Neural progenitor cell (in vitro differentiated cells): ENCODE measurements around the gene CCDC167. TPM values are rescaled to one million over a fixed set of nuclear protein-coding genes. Genes with fewer than 3 reads are reported as not detected.
A peak's percentile ranks its signal among the peaks of the same experiment; 100 is the strongest.

Source experiments
- DNase-seq: peaks from one replicate; pipeline ENCODE4 v3.0.0-alpha.2; 2016; ENCODE audit warnings: low spot score
- H2AFZ ChIP-seq: fragments of 200-600 bp; sonication (generic); replicated peaks from 2 replicates; pipeline ENCODE4 v1.6.1; 2016; ENCODE audit warnings: antibody characterized with exemption
- H3F3A ChIP-seq: fragments of 200-600 bp; sonication (generic); 2 replicates; pipeline ENCODE4 v1.6.1; 2016; ENCODE audit warnings: antibody characterized with exemption, low read depth
- H3K27ac ChIP-seq: fragments of 200-600 bp; sonication (generic); 2 replicates; pipeline ENCODE4 v1.5.1; 2016; ENCODE audit warnings: mild to moderate bottlenecking
- H3K27me3 ChIP-seq: fragments of 200-600 bp; sonication (generic); 2 replicates; pipeline ENCODE4 v1.6.1; 2016; ENCODE audit warnings: mild to moderate bottlenecking, moderate library complexity
- H3K36me3 ChIP-seq: fragments of 200-600 bp; sonication (generic); 2 replicates; pipeline ENCODE4 v1.5.1; 2016
- H3K4me1 ChIP-seq: fragments of 200-600 bp; sonication (generic); 2 replicates; pipeline ENCODE4 v1.6.1; 2016; ENCODE audit warnings: mixed run types
- H3K4me2 ChIP-seq: fragments of 200-600 bp; sonication (generic); 2 replicates; pipeline ENCODE4 v1.6.1; 2016
- H3K4me3 ChIP-seq: fragments of 200-600 bp; sonication (generic); 2 replicates; pipeline ENCODE4 v1.5.1; 2016
- H3K79me2 ChIP-seq: fragments of 200-600 bp; sonication (generic); 2 replicates; pipeline ENCODE4 v1.6.1; 2016; ENCODE audit warnings: low read depth
- H3K9ac ChIP-seq: fragments of 200-600 bp; sonication (generic); 2 replicates; pipeline ENCODE4 v1.6.1; 2016
- H3K9me3 ChIP-seq: fragments of 200-600 bp; sonication (generic); 2 replicates; pipeline ENCODE4 v1.5.1; 2016; ENCODE audit warnings: low read depth
- H4K20me1 ChIP-seq: fragments of 200-600 bp; sonication (generic); 2 replicates; pipeline ENCODE4 v1.6.1; 2016; ENCODE audit warnings: low read depth
- H3K27ac Mint-ChIP-seq: 3 replicates; pipeline ENCODE4 v1.8.0; 2021; ENCODE audit warnings: mixed read lengths
- H3K27me3 Mint-ChIP-seq: 2 replicates; pipeline ENCODE4 v1.8.0; 2022; ENCODE audit warnings: low read depth, mild to moderate bottlenecking, inconsistent platforms, moderate library complexity, mixed read lengths; ENCODE audit not compliant: insufficient read depth
- H3K36me3 Mint-ChIP-seq: 3 replicates; pipeline ENCODE4 v1.8.0; 2021; ENCODE audit warnings: mixed read lengths
- H3K4me1 Mint-ChIP-seq: 3 replicates; pipeline ENCODE4 v1.8.0; 2021; ENCODE audit warnings: mixed read lengths
- H3K4me3 Mint-ChIP-seq: 3 replicates; pipeline ENCODE4 v1.8.0; 2021; ENCODE audit warnings: mild to moderate bottlenecking, moderate library complexity, mixed read lengths
- H3K9me3 Mint-ChIP-seq: 3 replicates; pipeline ENCODE4 v1.8.0; 2020; ENCODE audit warnings: mixed read lengths
- CTCF ChIP-seq: fragments of 200-600 bp; sonication (generic); IDR thresholded peaks from 2 replicates; pipeline ENCODE4 v1.5.1; 2017; ENCODE audit warnings: antibody characterized with exemption, mild to moderate bottlenecking
- EZH2 ChIP-seq: fragments of 200-600 bp; sonication (generic); IDR thresholded peaks from 2 replicates; pipeline ENCODE4 v1.6.1; 2017; ENCODE audit warnings: antibody characterized with exemption, mild to moderate bottlenecking, moderate library complexity
- EZH2phosphoT487 ChIP-seq: fragments of 200-600 bp; sonication (generic); IDR thresholded peaks from 2 replicates; pipeline ENCODE4 v1.6.1; 2017; ENCODE audit warnings: antibody characterized with exemption
- total RNA-seq: library from RNA; depleted of rRNA; stranded (reverse); fragments of >200 nt; gene quantifications from 2 replicates; pipeline ENCODE4 v1.2.3, GENCODE V29; 2015; ENCODE audit warnings: low replicate concordance

The CCDC167 gene
- total RNA-seq, 1 donor from 2014 or later = 30.4 TPM

- Histone ChIP-seq H3K9me3 (no peaks in the 10 kb centered on the region), H3K79me2 (no peaks in the 10 kb centered on the region), H4K20me1 (no peaks in the 10 kb centered on the region), H3K36me3 (no peaks in the 10 kb centered on the region), H2AFZ (no peak overlapping the region), H3K4me1 (peaks cover 37% of the 10 kb centered on the region), H3K27me3 (peaks cover 45% of the 10 kb centered on the region), H3K27ac (no peak overlapping the region), H3K9ac (no peak overlapping the region), H3F3A (peaks cover 37% of the 10 kb centered on the region), H3K4me3 (no peak overlapping the region), H3K4me2 (peak overlapping the region; percentile 36)
- peaks cover 30% of the 10 kb centered on the region for H3K27me3 Mint-ChIP-seq
- peak overlapping the region; percentile 48 for H3K4me3 Mint-ChIP-seq
- H3K27ac Mint-ChIP-seq = no peak overlapping the region
- TF ChIP-seq EZH2 (no peak), EZH2phosphoT487 (no peak), CTCF (no peak)
- peaks cover 61% of the 10 kb centered on the region for H3K4me1 Mint-ChIP-seq
- H3K9me3 Mint-ChIP-seq = no peaks in the 10 kb centered on the region
- H3K36me3 Mint-ChIP-seq = no peaks in the 10 kb centered on the region
- DNase-seq = no peak
Measured at GRCh38 chr6:37539171-37540028, 39.7 kb upstream of the CCDC167 start.

- DNase-seq = no peak
- H3K4me1 ChIP-seq = peaks cover 37% of the 10 kb centered on the region
Measured at GRCh38 chr6:37538107-37538506, 38.4 kb upstream of the CCDC167 start.

GRCh38 chr6:37537548-37537947 lies 37.9 kb upstream of the CCDC167 start:
- Histone ChIP-seq H3K79me2 (no peaks in the 10 kb centered on the region), H3K9me3 (no peaks in the 10 kb centered on the region), H2AFZ (no peak overlapping the region), H3K27me3 (peaks cover 64% of the 10 kb centered on the region), H3K36me3 (no peaks in the 10 kb centered on the region), H3K4me2 (peak overlapping the region; percentile 88), H3F3A (peaks cover 37% of the 10 kb centered on the region), H4K20me1 (no peaks in the 10 kb centered on the region), H3K4me3 (no peak overlapping the region), H3K27ac (no peak overlapping the region), H3K4me1 (peaks cover 37% of the 10 kb centered on the region), H3K9ac (no peak overlapping the region)
- Mint-ChIP-seq H3K27ac (peak overlapping the region; percentile 72), H3K36me3 (no peaks in the 10 kb centered on the region), H3K9me3 (no peaks in the 10 kb centered on the region), H3K4me3 (peak overlapping the region; percentile 61), H3K27me3 (peaks cover 42% of the 10 kb centered on the region), H3K4me1 (peaks cover 78% of the 10 kb centered on the region)
- TF ChIP-seq EZH2phosphoT487 (no peak), EZH2 (no peak), CTCF (no peak)
- DNase-seq = no peak

More at GRCh38 chr6:37538107-37538506, 38.4 kb upstream of the CCDC167 start:
- no peaks in the 10 kb centered on the region for H3K79me2 ChIP-seq
- Mint-ChIP-seq H3K36me3 (no peaks in the 10 kb centered on the region), H3K27me3 (peaks cover 39% of the 10 kb centered on the region), H3K9me3 (no peaks in the 10 kb centered on the region), H3K4me3 (peak overlapping the region; percentile 53), H3K27ac (no peak overlapping the region), H3K4me1 (peaks cover 74% of the 10 kb centered on the region)
- H3K27ac ChIP-seq = no peak overlapping the region
- TF ChIP-seq EZH2phosphoT487 = no peak
- TF ChIP-seq CTCF = peak; percentile 45
- no peak overlapping the region for H2AFZ ChIP-seq
- no peaks in the 10 kb centered on the region for H3K9me3 ChIP-seq
- peaks cover 58% of the 10 kb centered on the region for H3K27me3 ChIP-seq
- no peaks in the 10 kb centered on the region for H3K36me3 ChIP-seq
- no peak overlapping the region for H3K4me3 ChIP-seq
- H3F3A ChIP-seq = peaks cover 37% of the 10 kb centered on the region
- H4K20me1 ChIP-seq = no peaks in the 10 kb centered on the region
- H3K9ac ChIP-seq = no peak overlapping the region
- no peak overlapping the region for H3K4me2 ChIP-seq
